Tibial nerve (tissue), 4 donors: ENCODE results near the gene TXNDC2. TPM values are rescaled to one million over a fixed set of nuclear protein-coding genes. Genes with fewer than 3 reads are reported as not detected.
A peak's percentile ranks its signal among the peaks of the same experiment; 100 is the strongest.

ENCODE experiments used
- DNase-seq, 2 donors: peaks; one replicate each; pipeline ENCODE4 v3.0.0-alpha.2; 2019; ENCODE audit warnings: low spot score in 2 of 2
- H3K27ac ChIP-seq, 4 donors: fragments of 200-600 bp; sonication (generic) in 3 of 4; one replicate each; pipeline ENCODE4 v1.5.1; 2017 to 2019; ENCODE audit warnings: mild to moderate bottlenecking in 1 of 4
- H3K27me3 ChIP-seq, 2 donors: fragments of 200-600 bp; sonication (generic) in 1 of 2; one replicate each; pipeline versions ENCODE4 v1.5.1 to v1.6.0; 2017 to 2019
- H3K36me3 ChIP-seq, 3 donors: fragments of 200-600 bp; sonication (generic); one replicate each; pipeline ENCODE4 v1.5.1; 2018 to 2019
- H3K4me1 ChIP-seq, 4 donors: fragments of 200-600 bp; sonication (generic) in 3 of 4; one replicate each; pipeline ENCODE4 v1.5.1; 2017 to 2019
- H3K4me3 ChIP-seq, 4 donors: fragments of 200-600 bp; sonication (generic) in 3 of 4; one replicate each; pipeline ENCODE4 v1.5.1; 2017 to 2019; ENCODE audit warnings: mild to moderate bottlenecking in 1 of 4, moderate library complexity in 1 of 4
- H3K9me3 ChIP-seq, 4 donors: fragments of 200-600 bp; sonication (generic) in 3 of 4; one replicate each; pipeline ENCODE4 v1.5.1; 2017 to 2019
- CTCF ChIP-seq, 5 experiments: fragments of 200-600 bp in 3 of 5; fragments of 450-650 bp in 2 of 5; sonication (generic) in 3 of 5; IDR thresholded peaks; one replicate each; pipeline ENCODE4 v1.5.1; 2016 to 2019; ENCODE audit warnings: antibody characterized with exemption in 5 of 5, mild to moderate bottlenecking in 3 of 5, moderate library complexity in 2 of 5
- EP300 ChIP-seq, 2 donors: sonication (generic); formaldehyde crosslinking; IDR thresholded peaks; one replicate each; pipeline ENCODE4 v1.6.1; 2017; ENCODE audit warnings: antibody characterized with exemption in 2 of 2, mild to moderate bottlenecking in 1 of 2
- POLR2A ChIP-seq, 2 donors: fragments of 450-650 bp; IDR thresholded peaks; one replicate each; pipeline ENCODE4 v1.6.1; 2017; ENCODE audit warnings: antibody characterized with exemption in 2 of 2, mild to moderate bottlenecking in 2 of 2, moderate library complexity in 2 of 2
- WGBS, 2 donors: methylation state at CpG; one replicate each; pipeline ENCODE4 v1.1.5; 2018; 5-methylcytosine and 5-hydroxymethylcytosine counted together
- small RNA-seq: library from RNA; depleted of rRNA; stranded (forward); fragments of <200 nt; gene quantifications from one replicate; pipeline ENCODE3, GENCODE V24; 2016
- total RNA-seq, 4 donors: library from RNA; depleted of rRNA; stranded (reverse); fragments of >200 nt; gene quantifications; one replicate each; pipeline ENCODE4 v1.1.0, GENCODE V29; 2016

TXNDC2 gene
- total RNA-seq, 4 donors from 2014 or later: 0.20 TPM; not detected in 3

- Histone ChIP-seq H3K36me3 (peaks cover 0 to 25% (median 2%) of the 10 kb centered on the region in 3 donors), H3K27ac (no peak overlapping the region), H3K4me1 (peaks cover 0 to 62% (median 23%) of the 10 kb centered on the region in 4 donors), H3K27me3 (no peaks in the 10 kb centered on the region), H3K4me3 (no peak overlapping the region), H3K9me3 (no peaks in the 10 kb centered on the region)
- DNase-seq: no peak
- WGBS, 2 donors: 72 to 77% methylated on average over 5 of the region's 5 CpGs
- TF ChIP-seq EP300 (IDR thresholded peaks at IDR 0.05) (no peak), POLR2A (IDR thresholded peaks at IDR 0.05) (no peak), CTCF (IDR thresholded peaks at IDR 0.05) (no peak)
Measured at GRCh38 chr18:9931678-9932077, 45.9 kb downstream of the TXNDC2 start.

- WGBS, 2 donors: 88 to 94% methylated on average over 3 of the region's 3 CpGs
- Histone ChIP-seq H3K4me1 (peaks cover 0 to 40% (median 10%) of the 10 kb centered on the region in 4 donors), H3K4me3 (no peak overlapping the region), H3K36me3 (peaks cover 2 to 45% (median 5%) of the 10 kb centered on the region in 3 donors), H3K27me3 (no peaks in the 10 kb centered on the region), H3K27ac (no peak overlapping the region), H3K9me3 (no peaks in the 10 kb centered on the region)
- DNase-seq: no peak
- TF ChIP-seq POLR2A (IDR thresholded peaks at IDR 0.05) (no peak), CTCF (IDR thresholded peaks at IDR 0.05) (no peak), EP300 (IDR thresholded peaks at IDR 0.05) (no peak)
Measured at GRCh38 chr18:9933865-9934264, 48.1 kb downstream of the TXNDC2 start.

GRCh38 chr18:9934274-9934673 is 48.5 kb downstream of the TXNDC2 start:
- DNase-seq: no peak

More at GRCh38 chr18:9934274-9934673, 48.5 kb downstream of the TXNDC2 start:
- no peak overlapping the region for H3K27ac ChIP-seq
- no peaks in the 10 kb centered on the region for H3K9me3 ChIP-seq
- H3K4me3 ChIP-seq: no peak overlapping the region
- H3K27me3 ChIP-seq: no peaks in the 10 kb centered on the region
- peaks cover 2 to 49% (median 5%) of the 10 kb centered on the region in 3 donors for H3K36me3 ChIP-seq
- 89 to 91% methylated on average over 3 of the region's 3 CpGs for WGBS, 2 donors
- peaks cover 0 to 36% (median 6%) of the 10 kb centered on the region in 4 donors for H3K4me1 ChIP-seq
- TF ChIP-seq EP300 (IDR thresholded peaks at IDR 0.05): no peak
- TF ChIP-seq CTCF (IDR thresholded peaks at IDR 0.05): no peak
- no peak for TF ChIP-seq POLR2A (IDR thresholded peaks at IDR 0.05)

Small RNA genes within 50 kb of the gene (small RNA-seq; reads per million reads assigned to genes)
- gene RNA5SP449: not detected
- 1.7 reads per million, percentile 53 among the genes with 10 or more reads in this experiment for gene RNA5SP450

Other genes with a start within 250 kb of the TXNDC2 start
- gene RAB31, start 177.7 kb upstream of the TXNDC2 start, total RNA-seq: 10 to 100 TPM; 27.1 to 54.4 (median 44.3) TPM
- gene VAPA, start 28.0 kb downstream of the TXNDC2 start, total RNA-seq: 100 to 1,000 TPM; 208 to 233 (median 221) TPM